GM12801 (cell line): ENCODE data around the gene R3HDML.

ENCODE experiments used
- TF ChIP-seq, protein P1 (sequence below): IDR thresholded peaks from one replicate; pipeline ENCODE4 v1.5.1; 2011; ENCODE audit warnings: control low read depth; ENCODE audit not compliant: insufficient read length; ENCODE audit errors: extremely low read depth

Gene R3HDML

DNA sequence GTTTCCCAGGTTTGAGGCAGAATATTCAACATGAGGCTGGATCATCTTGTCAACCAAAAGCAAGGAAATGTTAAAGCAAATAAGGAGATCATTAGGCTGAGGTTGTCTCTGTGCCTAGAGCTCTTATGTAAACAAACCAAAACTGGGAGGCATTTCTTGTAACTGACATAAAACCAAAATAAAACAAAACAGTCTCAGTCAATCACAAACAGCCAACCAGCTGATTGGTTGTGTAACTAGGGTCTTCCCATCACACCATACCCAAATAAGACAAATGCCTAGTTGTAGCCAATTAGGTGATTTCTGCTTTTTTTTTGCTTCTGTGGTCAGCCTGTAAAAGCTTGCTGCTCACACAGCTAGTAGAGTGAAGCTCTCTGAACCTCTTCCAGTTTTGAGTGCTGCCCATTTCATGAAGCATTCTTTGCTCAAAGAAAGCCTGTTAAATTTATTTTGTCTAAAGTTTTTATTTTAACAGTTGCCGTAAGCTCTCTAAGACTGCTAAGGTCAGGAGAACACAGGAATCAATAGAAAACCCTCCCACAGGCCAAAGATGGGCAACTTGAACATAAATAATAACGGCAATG lies 16.9 kb upstream of the R3HDML start:
- TF ChIP-seq, protein P1, sequence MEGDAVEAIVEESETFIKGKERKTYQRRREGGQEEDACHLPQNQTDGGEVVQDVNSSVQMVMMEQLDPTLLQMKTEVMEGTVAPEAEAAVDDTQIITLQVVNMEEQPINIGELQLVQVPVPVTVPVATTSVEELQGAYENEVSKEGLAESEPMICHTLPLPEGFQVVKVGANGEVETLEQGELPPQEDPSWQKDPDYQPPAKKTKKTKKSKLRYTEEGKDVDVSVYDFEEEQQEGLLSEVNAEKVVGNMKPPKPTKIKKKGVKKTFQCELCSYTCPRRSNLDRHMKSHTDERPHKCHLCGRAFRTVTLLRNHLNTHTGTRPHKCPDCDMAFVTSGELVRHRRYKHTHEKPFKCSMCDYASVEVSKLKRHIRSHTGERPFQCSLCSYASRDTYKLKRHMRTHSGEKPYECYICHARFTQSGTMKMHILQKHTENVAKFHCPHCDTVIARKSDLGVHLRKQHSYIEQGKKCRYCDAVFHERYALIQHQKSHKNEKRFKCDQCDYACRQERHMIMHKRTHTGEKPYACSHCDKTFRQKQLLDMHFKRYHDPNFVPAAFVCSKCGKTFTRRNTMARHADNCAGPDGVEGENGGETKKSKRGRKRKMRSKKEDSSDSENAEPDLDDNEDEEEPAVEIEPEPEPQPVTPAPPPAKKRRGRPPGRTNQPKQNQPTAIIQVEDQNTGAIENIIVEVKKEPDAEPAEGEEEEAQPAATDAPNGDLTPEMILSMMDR, result no peak

DNA sequence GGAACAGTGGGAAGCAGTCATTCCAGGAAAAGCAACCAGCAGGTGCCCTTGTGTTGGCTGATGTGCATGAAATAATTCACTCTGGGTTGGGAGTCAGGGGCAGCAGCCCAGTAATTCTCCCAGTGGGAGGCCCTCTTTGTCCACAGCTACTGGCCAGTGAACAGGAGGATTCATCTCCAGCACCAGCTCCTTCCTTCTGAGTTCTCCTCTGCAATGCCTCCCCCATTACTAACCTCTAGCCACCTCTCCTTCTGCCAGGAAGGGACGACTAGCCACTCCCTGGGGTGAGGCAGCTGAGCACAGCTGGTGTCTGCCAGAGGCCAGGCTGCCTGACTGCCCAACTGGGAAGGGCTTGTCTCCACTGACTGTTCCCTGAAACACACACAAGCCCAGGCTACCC lies 12.5 kb upstream of the R3HDML start:
- TF ChIP-seq, protein P1, result no peak

DNA sequence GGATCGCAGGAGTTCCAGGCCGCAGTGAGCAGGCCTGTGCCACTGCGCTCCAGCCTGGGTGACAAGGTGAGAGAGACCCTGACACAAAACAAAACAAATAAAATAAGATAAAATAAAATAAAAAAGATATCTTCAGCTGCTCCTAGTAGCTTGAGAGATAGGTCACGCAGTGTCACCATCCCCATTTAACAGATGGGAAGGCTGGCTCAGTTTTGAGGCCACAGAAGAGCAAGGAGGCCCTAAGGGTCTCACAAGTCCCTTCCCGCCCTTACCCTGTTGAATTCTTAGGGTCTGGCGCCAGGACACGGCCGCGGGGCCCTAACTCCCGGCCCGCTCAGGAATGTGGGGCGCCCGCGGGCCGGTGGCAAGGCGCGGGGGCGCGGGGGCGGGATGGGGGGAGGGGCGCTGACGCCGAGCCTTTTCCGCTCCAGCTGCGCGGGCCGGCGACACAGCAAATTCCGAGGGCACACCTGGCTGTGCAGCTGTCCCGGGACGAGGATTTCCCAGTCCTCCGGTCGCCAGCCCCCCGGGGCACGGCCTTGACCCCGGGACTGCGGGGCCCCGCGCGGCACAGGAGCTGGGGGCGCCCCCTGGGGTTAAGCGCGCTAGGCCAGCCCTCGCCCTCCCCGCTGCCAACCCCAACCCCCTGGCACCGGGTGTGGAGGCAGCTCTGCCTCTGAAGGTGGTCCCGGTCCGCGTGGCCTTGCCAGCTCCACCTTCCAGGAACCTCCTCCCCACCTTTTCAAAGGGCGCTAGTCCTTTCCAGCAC lies 10.3 kb upstream of the R3HDML start:
- TF ChIP-seq, protein P1, result no peak

DNA sequence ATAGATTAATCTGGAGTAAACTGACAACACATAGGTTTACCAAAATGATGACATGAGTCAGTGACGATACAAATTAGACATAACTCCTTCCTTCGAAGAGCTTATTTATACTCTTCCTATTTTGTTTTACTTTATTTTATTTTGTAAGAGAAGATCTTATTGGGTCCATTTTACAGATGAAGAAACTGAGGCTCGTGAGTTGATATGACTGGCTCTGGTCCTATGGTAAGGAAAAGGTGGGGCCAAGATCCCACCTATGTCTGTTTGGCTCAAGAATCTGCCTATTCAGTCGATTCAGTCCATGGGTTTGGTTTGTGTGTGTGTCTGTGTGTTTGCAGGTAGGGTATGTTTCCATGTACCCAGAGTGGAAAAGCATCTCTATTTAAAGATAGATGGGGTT lies 8.4 kb upstream of the R3HDML start:
- TF ChIP-seq, protein P1, result no peak

DNA sequence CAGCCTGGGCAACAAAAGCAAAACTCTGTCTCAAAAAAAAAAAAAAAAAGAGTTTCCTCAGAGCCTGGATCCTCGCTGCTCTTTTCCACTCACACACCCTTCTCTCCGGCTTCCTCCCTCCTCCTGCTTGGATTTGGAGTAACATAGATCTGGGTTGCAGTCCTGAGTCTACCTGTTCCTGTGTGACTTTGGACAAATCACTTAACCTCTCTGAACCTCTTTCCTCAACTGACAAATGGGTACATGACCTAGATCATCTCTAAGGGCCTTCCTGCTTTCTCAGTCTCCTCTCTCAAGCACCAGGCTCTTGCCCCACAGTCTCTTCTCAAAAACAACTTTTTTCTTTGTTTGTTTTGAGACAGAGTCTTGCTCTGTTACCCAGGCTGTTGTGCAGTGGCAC lies 5.6 kb upstream of the R3HDML start:
- TF ChIP-seq, protein P1, result no peak

DNA sequence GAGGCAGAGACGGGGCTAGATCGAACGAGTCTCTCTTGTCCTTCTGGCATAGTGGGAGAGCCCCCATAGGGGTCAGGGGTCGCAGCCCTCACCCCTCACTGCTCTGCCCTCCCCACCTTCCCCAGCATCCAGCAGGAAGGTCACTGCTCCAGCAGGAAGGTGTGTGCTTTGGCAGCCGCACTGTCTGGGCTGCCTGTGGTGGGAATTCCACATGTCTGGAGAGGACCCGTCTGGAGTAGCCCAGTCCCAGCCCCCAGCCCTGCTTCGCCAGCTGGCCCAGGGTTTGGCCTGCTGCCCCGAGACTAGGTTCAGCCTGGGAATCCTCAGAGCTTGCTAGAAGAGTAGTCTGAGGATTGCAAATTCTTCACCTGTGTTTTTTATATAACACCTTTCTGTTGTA lies 2.5 kb upstream of the R3HDML start:
- TF ChIP-seq, protein P1, result no peak

DNA sequence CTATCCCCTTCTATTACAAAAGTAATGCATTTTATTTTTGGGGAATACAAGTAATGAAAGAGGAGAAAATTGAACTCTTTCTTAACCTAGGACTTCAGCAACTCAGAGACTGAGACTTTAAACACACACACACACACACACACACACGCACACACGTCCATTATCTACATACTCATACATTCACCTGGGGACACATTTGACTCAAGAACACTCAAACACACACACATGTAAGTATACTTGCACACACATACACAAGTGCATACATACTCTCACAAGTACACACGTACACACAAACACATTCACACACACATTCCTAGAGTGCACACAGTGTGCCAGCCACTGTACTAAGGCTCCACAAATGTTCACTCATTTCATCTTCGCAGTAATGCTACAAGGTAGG lies 2.1 kb upstream of the R3HDML start:
- TF ChIP-seq, protein P1, result no peak
